ENCODE data around the gene RHNO1.

RHNO1 gene

DNA sequence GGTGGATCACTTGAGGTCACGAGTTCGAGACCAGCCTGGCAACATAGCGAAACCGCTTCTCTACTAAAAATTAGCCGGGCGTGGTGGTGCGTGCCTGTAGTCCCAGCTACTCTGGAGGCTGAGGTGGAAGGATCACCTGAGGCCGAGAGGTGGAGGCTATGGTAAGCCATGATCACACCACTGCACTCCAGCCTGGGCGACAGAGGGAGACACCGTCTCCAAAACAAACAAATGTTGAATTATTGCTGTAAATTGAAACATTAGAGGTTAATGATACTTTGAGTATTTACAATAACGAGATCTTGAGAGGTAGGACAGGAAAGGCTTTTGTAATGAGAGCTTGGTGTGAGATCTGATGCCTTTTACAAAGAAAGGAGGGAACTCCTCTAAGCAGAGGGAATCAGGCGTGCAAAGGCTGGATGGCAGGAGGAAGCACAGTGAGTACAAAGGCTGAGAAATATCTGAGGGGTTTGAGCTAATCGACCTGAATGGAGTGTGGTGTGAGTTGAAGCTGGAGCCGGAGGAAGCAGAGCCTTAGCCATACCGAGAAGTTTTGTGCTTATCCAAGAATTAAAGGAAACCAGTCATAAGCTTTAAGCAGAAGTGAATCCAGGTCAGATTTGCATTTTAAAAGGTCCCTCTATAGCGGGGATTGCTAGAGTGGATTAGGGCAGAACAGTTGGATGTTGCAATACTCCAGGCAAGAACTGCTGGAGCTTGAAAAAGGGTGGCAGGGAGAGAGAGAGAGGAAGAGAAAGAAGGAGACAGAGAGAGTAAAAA, 1.1 kb downstream of the RHNO1 start:
- DNase-seq (ENCODE audit: low read depth): peak; percentile 40
- peak overlapping the region; percentile 77 for H3K4me3 ChIP-seq (ENCODE audit: low read length)
- TF ChIP-seq, protein P1, sequence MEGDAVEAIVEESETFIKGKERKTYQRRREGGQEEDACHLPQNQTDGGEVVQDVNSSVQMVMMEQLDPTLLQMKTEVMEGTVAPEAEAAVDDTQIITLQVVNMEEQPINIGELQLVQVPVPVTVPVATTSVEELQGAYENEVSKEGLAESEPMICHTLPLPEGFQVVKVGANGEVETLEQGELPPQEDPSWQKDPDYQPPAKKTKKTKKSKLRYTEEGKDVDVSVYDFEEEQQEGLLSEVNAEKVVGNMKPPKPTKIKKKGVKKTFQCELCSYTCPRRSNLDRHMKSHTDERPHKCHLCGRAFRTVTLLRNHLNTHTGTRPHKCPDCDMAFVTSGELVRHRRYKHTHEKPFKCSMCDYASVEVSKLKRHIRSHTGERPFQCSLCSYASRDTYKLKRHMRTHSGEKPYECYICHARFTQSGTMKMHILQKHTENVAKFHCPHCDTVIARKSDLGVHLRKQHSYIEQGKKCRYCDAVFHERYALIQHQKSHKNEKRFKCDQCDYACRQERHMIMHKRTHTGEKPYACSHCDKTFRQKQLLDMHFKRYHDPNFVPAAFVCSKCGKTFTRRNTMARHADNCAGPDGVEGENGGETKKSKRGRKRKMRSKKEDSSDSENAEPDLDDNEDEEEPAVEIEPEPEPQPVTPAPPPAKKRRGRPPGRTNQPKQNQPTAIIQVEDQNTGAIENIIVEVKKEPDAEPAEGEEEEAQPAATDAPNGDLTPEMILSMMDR (IDR thresholded peaks at IDR 0.05; ENCODE audit: insufficient read depth, low read depth, low read length, missing control alignments): no peak

DNA sequence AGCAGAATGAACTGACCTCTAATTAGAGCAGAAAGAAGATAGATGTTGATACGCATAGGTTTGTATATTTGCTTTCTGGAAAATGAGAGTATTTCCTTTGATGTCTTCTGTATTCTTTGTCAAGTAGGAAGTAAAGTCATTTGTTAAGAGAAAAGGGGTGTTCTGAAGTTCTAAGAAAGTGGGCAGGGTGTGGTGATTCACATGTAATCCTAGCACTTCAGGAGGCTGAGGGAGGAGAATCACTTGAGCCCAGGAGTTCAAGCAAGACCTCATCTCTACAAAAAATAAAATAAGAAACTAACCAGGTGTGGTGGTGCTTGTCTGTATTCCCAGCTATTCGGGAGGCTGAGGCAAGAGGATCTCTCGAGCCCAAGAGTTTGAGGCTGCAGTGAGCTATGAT, 2.8 kb downstream of the RHNO1 start:
- no peak overlapping the region for H3K4me3 ChIP-seq (ENCODE audit: low read length)
- no peak for DNase-seq (ENCODE audit: low read depth)
- TF ChIP-seq, protein P1 (IDR thresholded peaks at IDR 0.05; ENCODE audit: insufficient read depth, low read depth, low read length, missing control alignments): no peak

DNA sequence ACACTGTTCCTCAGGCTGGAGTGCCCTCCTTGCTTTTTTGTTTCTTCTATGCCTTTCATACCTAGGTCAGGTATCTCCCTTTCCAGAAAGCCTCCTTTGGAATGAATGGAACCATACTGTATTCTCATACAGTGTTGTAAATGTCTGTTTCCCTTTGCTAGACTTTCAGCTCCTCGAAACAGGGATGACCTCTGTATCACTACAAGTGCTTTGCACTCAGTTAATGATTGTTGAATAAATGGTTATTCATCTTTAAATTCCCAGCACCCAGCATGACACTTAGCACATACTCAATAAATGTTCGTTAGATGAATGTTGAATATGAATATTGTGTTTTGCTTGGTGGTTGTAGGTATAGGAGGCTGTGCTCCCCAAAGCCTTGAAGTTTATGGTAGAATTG, 7.8 kb downstream of the RHNO1 start:
- no peak for DNase-seq (ENCODE audit: low read depth)
- H3K4me3 ChIP-seq (ENCODE audit: low read length): no peak overlapping the region
- TF ChIP-seq, protein P1 (IDR thresholded peaks at IDR 0.05; ENCODE audit: insufficient read depth, low read depth, low read length, missing control alignments): no peak

DNA sequence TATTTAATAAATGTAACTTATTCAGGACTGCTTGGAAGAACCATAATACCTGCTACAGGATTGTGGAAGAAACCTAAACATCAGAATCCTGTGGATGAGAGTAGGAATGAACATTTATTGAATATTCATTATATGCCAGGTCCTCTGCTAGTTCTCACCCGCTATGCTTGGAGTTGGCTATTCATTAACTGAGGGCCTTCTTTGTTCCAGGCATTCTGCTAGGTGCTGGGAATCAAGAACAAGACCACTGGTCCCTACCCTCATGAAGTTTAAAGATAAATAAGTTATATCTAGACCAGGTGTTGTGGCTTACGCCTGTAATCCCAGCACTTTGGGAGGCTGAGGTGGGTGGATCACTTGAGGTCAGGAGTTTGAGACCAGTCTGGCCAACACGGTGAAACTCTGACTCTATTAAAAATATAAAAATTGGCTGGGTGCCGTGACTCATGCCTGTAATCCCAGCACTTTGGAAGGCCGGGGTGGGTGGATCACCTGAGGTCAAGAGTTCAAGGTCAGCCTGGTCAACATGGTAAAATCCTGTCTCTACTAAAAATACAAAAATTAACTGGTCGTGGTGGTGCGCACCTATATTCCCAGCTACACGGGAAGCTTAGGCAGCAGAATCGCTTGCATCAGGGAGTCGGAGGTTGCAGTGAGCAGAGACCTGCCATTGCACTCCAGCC, 9.9 kb downstream of the RHNO1 start:
- DNase-seq (ENCODE audit: low read depth): no peak
- TF ChIP-seq, protein P1 (IDR thresholded peaks at IDR 0.05; ENCODE audit: insufficient read depth, low read depth, low read length, missing control alignments): no peak
- H3K4me3 ChIP-seq (ENCODE audit: low read length): no peak overlapping the region

DNA sequence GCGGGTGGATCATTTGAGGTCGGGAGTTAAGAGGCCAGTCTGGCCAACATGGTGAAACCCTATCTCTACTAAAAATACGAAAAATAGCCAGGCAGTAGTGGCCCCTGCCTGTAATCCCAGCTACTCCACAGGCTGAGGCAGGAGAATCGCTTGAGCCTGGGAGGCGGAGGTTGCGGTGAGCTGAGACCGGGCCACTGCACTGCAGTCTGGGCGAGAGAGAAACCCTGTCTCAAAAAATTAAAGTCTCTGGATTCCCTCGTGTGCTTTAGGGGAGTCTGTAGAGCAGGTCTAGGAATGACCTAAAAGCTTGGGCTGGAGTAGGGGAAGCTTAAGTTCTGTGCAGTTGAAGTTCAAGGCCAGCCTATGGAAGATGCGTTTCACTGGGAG, 13.0 kb downstream of the RHNO1 start:
- H3K4me3 ChIP-seq (ENCODE audit: low read length): peak overlapping the region; percentile 88
- DNase-seq (ENCODE audit: low read depth): no peak
- TF ChIP-seq, protein P1 (IDR thresholded peaks at IDR 0.05; ENCODE audit: insufficient read depth, low read depth, low read length, missing control alignments): no peak

DNA sequence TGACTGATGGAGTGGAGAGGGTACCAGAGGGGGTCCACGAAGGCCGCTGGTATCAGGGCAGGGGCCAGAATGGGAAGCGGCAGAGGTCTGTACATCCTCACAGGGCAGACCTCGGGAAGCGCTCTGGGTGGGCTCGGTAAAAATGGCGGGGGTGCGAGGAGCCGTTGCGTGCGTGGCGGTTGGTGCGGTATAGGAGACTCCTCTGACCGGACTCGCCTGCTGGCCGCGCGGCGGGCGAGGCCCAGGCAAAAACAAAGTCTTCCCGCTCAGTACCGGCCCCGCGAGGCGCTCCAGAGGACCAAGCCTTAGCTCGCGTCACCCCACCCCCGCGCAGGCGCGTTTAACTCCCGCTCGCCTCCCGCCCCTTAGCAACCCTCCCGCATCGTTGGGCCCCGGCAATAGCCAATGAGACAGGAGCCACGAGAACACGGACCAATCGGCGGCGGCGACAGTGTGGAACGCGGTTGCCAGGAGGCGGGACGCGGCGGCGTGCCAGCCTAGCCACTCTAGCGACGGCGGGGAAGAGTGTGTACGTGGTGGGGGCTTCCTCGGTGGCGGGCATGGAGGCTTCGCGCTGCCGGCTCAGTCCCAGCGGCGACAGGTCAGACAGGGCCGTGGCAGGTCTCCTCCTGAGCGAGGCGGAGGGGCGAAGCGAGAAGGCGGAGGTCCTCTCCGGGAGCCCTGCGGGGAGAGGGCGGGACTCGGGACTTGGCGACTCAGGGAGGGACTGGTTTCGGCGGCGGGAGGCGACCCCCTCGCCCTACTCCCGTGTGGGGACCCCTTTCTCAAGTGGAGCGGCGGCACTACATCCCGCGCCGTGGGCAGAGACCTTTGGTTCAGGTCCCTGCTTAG, 13.6 kb downstream of the RHNO1 start, which contains the start of gene TULP3:
TULP3 (plus strand) TSS at position 504 of the 852 bp plus-strand sequence; CDS start at position 561, 57 bp downstream.
- DNase-seq (ENCODE audit: low read depth): peak; percentile 98

More for the DNA sequence above, 13.6 kb downstream of the RHNO1 start, which contains the start of gene TULP3:
- peak within 1 kb of the TSS; percentile 88 for H3K4me3 ChIP-seq (ENCODE audit: low read length)
- TF ChIP-seq, protein P1 (IDR thresholded peaks at IDR 0.05; ENCODE audit: insufficient read depth, low read depth, low read length, missing control alignments): no peak

All from epithelial cell of esophagus (primary cell).